Stomach (tissue), 9 donors: Measurements from ENCODE around the gene PLPP3. TPM values are rescaled to one million over a fixed set of nuclear protein-coding genes. Genes with fewer than 3 reads are reported as not detected.
A peak's percentile ranks its signal among the peaks of the same experiment; 100 is the strongest.

Experiments used
- DNase-seq, 2 donors: peaks; one replicate each; pipeline versions ENCODE4 v3.0.0 to v3.0.0-alpha.2; 2013 to 2019
- H3K27ac ChIP-seq, 5 donors: fragments of 200-600 bp in 4 of 5; sonication (generic) in 4 of 5; one replicate each; pipeline ENCODE4 v1.5.1; 2013 to 2019; ENCODE audit warnings: mild to moderate bottlenecking in 1 of 5, moderate library complexity in 1 of 5
- H3K27me3 ChIP-seq, 3 donors: fragments of 200-600 bp; sonication (generic); one replicate each; pipeline ENCODE4 v1.5.1; 2017 to 2019; ENCODE audit warnings: mixed run types in 1 of 3
- H3K36me3 ChIP-seq, 4 donors: fragments of 200-600 bp; sonication (generic); 1 replicate in 3 of 4; 2 replicates in 1 of 4; pipeline ENCODE4 v1.5.1; 2016 to 2019
- H3K4me1 ChIP-seq, 4 donors: fragments of 200-600 bp; sonication (generic); one replicate each; pipeline ENCODE4 v1.5.1; 2016 to 2019
- H3K4me3 ChIP-seq, 4 donors: fragments of 200-600 bp; sonication (generic) in 3 of 4; one replicate each; pipeline ENCODE4 v1.5.1; 2016 to 2019; ENCODE audit warnings: mild to moderate bottlenecking in 1 of 4
- H3K9me3 ChIP-seq, 4 donors: fragments of 200-600 bp; sonication (generic); one replicate each; pipeline ENCODE4 v1.5.1; 2016 to 2019
- EP300 ChIP-seq: sonication (generic); formaldehyde crosslinking; IDR thresholded peaks from one replicate; pipeline ENCODE4 v1.6.1; 2017; ENCODE audit warnings: antibody characterized with exemption
- POLR2A ChIP-seq, 4 donors: fragments of 450-650 bp; IDR thresholded peaks; one replicate each; pipeline ENCODE4 v1.6.1; 2016; ENCODE audit warnings: antibody characterized with exemption in 4 of 4, control low read depth in 2 of 4, mild to moderate bottlenecking in 1 of 4, moderate library complexity in 1 of 4
- POLR2AphosphoS5 ChIP-seq, 3 donors: sonication (generic); formaldehyde crosslinking; IDR thresholded peaks; one replicate each; pipeline ENCODE4 v1.6.1; 2016; ENCODE audit warnings: antibody characterized with exemption in 3 of 3
- WGBS, 5 donors: extraction: QIAGEN DNeasy Blood & Tissue Kit in 3 of 5; methylation state at CpG; one replicate each; pipeline versions ENCODE4 v1.1.5 to v1.1.7; 2013 to 2018; 5-methylcytosine and 5-hydroxymethylcytosine counted together
- intact Hi-C: fragments of 100-400 bp; cut with DNase I; formaldehyde crosslinking; loops from one replicate; pipeline ENCODE4 v1.15.1; 2023; ENCODE audit warnings: low total_unique reads
- polyA plus RNA-seq, 3 donors: library from polyadenylated mRNA; stranded (reverse); fragments of 200-250 nt; gene quantifications; one replicate each; pipeline ENCODE4 v1.2.3, GENCODE V29; 2013
- total RNA-seq, 5 donors: library from RNA; depleted of rRNA; stranded (reverse); fragments of >200 nt; gene quantifications; one replicate each; pipeline versions ENCODE4 v1.1.0 to v1.2.3, GENCODE V29; 2014 to 2016
- TF ChIP-seq, protein P1 (sequence below), 7 experiments: fragments of 450-650 bp in 4 of 7; fragments of 200-600 bp in 3 of 7; sonication (generic) in 3 of 7; IDR thresholded peaks; one replicate each; pipeline ENCODE4 v1.5.1; 2016 to 2019; ENCODE audit warnings: antibody characterized with exemption in 7 of 7, control low read depth in 2 of 7, mild to moderate bottlenecking in 1 of 7
- donor health status: healthy with polysubstance abuse.
- donor health status: Bipolar disorder and iron deficiency.
- donor health status: healthy.

Gene PLPP3
- total and polyA plus RNA-seq, 8 donors = 11.1 to 145 (median 46.1) TPM

- H3K27me3 ChIP-seq = no peaks in the 10 kb centered on the region
- TF ChIP-seq, protein P1, sequence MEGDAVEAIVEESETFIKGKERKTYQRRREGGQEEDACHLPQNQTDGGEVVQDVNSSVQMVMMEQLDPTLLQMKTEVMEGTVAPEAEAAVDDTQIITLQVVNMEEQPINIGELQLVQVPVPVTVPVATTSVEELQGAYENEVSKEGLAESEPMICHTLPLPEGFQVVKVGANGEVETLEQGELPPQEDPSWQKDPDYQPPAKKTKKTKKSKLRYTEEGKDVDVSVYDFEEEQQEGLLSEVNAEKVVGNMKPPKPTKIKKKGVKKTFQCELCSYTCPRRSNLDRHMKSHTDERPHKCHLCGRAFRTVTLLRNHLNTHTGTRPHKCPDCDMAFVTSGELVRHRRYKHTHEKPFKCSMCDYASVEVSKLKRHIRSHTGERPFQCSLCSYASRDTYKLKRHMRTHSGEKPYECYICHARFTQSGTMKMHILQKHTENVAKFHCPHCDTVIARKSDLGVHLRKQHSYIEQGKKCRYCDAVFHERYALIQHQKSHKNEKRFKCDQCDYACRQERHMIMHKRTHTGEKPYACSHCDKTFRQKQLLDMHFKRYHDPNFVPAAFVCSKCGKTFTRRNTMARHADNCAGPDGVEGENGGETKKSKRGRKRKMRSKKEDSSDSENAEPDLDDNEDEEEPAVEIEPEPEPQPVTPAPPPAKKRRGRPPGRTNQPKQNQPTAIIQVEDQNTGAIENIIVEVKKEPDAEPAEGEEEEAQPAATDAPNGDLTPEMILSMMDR (IDR thresholded peaks at IDR 0.05) = no peak
- TF ChIP-seq POLR2AphosphoS5 (IDR thresholded peaks at IDR 0.05) (no peak), POLR2A (IDR thresholded peaks at IDR 0.05) (no peak), EP300 (no peak)
- no peaks in the 10 kb centered on the region for H3K9me3 ChIP-seq
- H3K36me3 ChIP-seq = no peaks in the 10 kb centered on the region
- WGBS, 5 donors = 58 to 78% (median 72%) methylated on average over 2 of the region's 2 CpGs
- H3K4me3 ChIP-seq = no peak overlapping the region
- peak overlapping the region in 2 of 5 donors; percentile 20 to 47 for H3K27ac ChIP-seq
- peaks cover 28 to 98% (median 69%) of the 10 kb centered on the region in 4 donors for H3K4me1 ChIP-seq
- intact Hi-C loops = no loop called here
- DNase-seq = no peak
Measured at GRCh38 chr1:56543783-56544612, 35.4 kb downstream of the PLPP3 start.

- 83 to 92% (median 86%) methylated on average over 5 of the region's 5 CpGs for WGBS, 5 donors
- TF ChIP-seq POLR2AphosphoS5 (IDR thresholded peaks at IDR 0.05) (no peak), POLR2A (IDR thresholded peaks at IDR 0.05) (no peak), EP300 (no peak)
- TF ChIP-seq, protein P1 (IDR thresholded peaks at IDR 0.05) = no peak
- H3K9me3 ChIP-seq = no peaks in the 10 kb centered on the region
- H3K4me1 ChIP-seq = peaks cover 25 to 96% (median 64%) of the 10 kb centered on the region in 4 donors
- no peaks in the 10 kb centered on the region for H3K36me3 ChIP-seq
- no peaks in the 10 kb centered on the region for H3K27me3 ChIP-seq
- no peak overlapping the region for H3K27ac ChIP-seq
- intact Hi-C loops = no loop called here
- no peak for DNase-seq
- H3K4me3 ChIP-seq = no peak overlapping the region
Measured at GRCh38 chr1:56542651-56543050, 36.7 kb downstream of the PLPP3 start.

- Histone ChIP-seq H3K27ac (peak overlapping the region in 1 of 5 donors; percentile 3), H3K4me3 (no peak overlapping the region), H3K4me1 (peaks cover 28 to 96% (median 61%) of the 10 kb centered on the region in 4 donors), H3K36me3 (peaks cover 2 to 6% (median 5%) of the 10 kb centered on the region in 4 donors), H3K9me3 (no peaks in the 10 kb centered on the region), H3K27me3 (no peaks in the 10 kb centered on the region)
- intact Hi-C loops = no loop called here
- no peak for DNase-seq
- TF ChIP-seq POLR2A (IDR thresholded peaks at IDR 0.05) (no peak), EP300 (no peak), POLR2AphosphoS5 (IDR thresholded peaks at IDR 0.05) (no peak)
- TF ChIP-seq, protein P1 (IDR thresholded peaks at IDR 0.05) = no peak
- WGBS, 5 donors = 74 to 87% (median 79%) methylated on average over 1 of the region's 1 CpG
Measured at GRCh38 chr1:56541408-56541807, 38.0 kb downstream of the PLPP3 start.

GRCh38 chr1:56540467-56540866 lies 38.9 kb downstream of the PLPP3 start:
- WGBS, 5 donors = 48 to 69% (median 58%) methylated on average over 2 of the region's 2 CpGs
- H3K36me3 ChIP-seq = peaks cover 11 to 16% (median 14%) of the 10 kb centered on the region in 4 donors
- no peaks in the 10 kb centered on the region for H3K27me3 ChIP-seq
- H3K9me3 ChIP-seq = no peaks in the 10 kb centered on the region
- H3K4me1 ChIP-seq = peaks cover 27 to 95% (median 57%) of the 10 kb centered on the region in 4 donors
- no peak for DNase-seq
- intact Hi-C loops = no loop called here
- TF ChIP-seq, protein P1 (IDR thresholded peaks at IDR 0.05) = no peak
- TF ChIP-seq POLR2AphosphoS5 (IDR thresholded peaks at IDR 0.05) = no peak
- no peak for TF ChIP-seq POLR2A (IDR thresholded peaks at IDR 0.05)
- TF ChIP-seq EP300 = no peak
- peak overlapping the region in 1 of 5 donors; percentile 3 for H3K27ac ChIP-seq
- H3K4me3 ChIP-seq = no peak overlapping the region
